HG03342 (cell line): Measurements from ENCODE around the gene RAB11FIP4.

Experiments used
- ATAC-seq: cut with Tn5 transposase; IDR thresholded peaks from one replicate; pipeline ENCODE4 v1.9.1; 2021; ENCODE audit warnings: mild to moderate bottlenecking, moderate library complexity; ENCODE audit not compliant: unreplicated experiment

The RAB11FIP4 gene

DNA sequence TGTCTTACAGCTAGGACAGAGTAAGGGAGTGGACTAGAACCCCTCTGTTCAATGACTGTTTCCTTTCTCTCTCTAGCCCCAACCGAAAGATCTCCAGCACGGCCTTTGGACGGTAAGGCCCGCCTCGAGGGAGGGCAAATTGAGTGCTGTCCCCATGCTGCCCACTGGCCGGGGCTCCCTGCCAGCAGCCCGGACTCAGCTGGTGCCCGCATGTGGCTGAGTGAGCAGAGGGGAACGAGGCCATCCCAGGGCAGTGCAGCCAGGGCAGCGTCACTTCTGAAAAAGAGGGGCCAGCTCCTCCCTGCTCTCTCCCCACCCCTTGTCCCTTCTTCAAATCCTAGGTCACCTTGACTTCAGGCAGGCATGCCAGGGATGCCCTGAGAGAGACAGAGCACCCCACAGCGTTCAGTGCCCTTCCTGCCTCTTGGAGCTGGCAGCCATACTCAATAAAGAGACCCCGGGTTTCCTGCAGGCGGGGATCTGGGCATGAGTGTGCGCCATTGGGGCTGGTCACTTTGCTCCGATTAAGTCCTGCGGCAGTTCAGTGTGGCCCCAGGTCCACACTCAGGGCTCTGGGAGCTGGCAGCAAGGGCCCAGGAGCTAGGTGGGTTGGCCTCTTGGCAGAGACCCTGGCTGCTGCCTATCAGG lies 130.9 kb downstream of the RAB11FIP4 start:
- no peak for ATAC-seq

DNA sequence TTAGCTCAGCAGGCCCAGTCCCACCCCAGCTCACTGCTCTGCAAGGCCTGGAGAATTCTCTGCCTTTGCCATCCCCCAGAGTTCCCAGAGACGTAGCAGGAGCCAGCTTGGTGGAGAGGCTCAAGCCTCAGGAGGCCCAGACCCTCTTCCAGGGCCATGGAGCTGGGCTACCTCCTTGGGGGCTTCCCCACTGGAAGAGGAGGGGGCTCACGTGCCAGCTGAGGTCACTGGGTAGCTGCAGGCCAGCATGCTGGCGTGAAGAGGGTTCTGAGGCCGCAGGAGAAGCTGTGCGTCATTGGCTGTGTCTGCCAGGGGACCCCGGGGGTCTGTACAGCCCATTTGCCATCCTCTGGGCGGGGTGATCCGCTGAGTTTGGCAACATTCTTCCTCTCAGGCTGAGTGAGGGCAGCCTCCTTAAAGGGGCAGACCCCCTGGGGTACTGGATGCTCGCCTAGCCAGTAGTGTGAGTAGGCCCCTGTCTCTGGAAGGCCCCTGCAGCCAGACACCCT lies 131.6 kb downstream of the RAB11FIP4 start:
- ATAC-seq = no peak

- ATAC-seq = no peak
Observed at GRCh38 chr17:31523862-31524730, 132.6 kb downstream of the RAB11FIP4 start.

- no peak for ATAC-seq
Observed at GRCh38 chr17:31524926-31525800, 133.7 kb downstream of the RAB11FIP4 start.

DNA sequence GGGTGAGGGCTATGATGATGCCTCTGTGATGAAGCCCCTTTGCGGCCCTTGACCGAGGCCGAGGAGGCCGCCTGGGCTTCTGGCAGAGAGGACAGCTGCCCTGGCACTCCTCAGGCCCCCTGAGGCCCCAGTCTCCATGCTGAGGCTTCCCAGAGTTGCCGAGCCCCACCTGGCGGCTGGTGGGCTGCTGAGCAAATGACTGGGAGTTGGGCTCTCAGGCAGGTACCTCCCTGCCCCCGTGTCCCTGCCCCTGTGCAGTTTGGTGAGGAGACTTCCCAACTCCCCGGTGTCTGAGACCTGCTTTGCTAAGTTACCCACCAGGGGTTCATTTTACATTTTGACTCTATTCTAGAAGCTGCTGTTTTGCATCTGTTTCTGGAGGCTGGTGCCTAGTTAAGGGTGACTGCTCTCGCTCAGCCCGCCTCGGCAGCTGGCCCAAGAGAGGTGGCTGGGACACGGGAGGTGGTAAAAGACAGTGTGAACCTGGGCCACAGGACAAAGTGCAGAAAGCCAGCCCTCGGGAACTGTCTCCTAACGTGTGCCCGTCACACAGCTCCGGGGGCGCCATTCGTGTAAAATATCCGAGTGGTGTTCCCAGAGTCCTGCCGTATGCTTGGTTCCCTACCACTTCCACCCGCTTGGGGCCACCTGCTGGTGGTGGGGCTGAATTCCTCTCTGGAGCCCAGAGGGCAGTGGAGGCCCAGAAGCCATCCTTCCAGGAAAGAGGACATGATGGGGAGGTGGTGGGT lies 134.5 kb downstream of the RAB11FIP4 start:
- no peak for ATAC-seq

DNA sequence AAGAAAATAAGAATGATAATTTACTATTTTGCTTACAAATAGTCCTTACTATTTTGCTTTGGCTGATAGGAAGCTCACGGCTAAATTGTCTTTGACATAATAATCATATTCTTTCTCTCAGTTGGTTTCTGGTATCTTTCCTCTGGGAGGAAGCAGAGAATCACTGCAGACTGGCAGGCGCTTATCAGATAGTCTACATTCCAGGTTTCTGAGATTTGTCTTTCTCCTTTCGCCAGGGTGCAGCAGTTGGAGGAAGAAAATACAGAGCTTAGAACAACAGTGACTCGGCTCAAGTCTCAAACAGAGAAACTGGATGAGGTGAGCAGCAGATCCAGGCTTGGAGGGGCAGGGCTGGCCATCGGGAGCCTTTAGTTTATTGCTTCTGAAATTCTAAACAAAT lies 136.1 kb downstream of the RAB11FIP4 start:
- no peak for ATAC-seq

DNA sequence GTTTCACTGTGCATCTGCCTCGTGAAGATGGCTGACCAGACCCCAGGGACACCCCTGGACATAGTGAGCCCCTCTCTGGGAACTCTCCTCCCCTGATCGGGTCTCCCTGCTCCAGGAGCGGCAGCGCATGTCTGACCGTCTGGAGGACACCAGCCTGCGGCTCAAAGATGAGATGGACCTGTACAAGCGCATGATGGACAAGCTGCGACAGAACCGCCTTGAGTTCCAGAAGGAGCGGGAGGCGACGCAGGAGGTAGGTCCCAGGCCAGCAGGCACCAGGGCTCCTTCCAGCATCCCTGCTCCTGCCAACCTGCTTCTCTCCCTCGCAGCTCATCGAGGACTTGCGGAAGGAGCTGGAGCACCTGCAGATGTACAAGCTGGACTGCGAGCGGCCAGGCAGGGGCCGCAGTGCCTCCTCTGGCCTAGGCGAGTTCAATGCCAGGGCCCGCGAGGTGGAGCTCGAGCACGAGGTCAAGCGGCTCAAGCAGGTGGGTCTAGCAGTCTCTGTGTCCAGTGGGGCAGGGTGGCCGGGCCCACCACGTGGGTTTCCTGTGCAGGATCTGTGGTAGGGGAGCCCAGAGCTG lies 136.9 kb downstream of the RAB11FIP4 start:
- no peak for ATAC-seq

DNA sequence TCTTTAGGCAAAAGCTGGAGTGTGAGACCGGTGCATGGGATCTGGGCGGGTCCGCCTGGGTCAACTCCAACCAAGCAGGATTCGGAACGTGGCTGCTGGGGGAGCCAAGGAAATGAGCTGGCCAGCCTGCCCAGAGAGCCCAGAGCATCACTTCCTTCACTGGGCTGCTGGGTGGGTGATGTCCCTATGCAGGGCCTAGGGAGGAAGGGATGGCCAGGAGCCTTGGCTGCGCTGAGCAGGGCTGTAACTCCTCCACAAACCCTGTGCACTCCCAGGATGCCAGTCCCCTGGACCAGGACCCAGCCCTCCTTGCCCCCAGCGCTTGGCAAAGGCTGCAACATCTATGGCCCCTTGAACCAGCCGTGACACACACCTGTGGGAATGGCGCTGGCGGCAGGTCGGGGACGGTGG lies 138.4 kb downstream of the RAB11FIP4 start:
- no peak for ATAC-seq

DNA sequence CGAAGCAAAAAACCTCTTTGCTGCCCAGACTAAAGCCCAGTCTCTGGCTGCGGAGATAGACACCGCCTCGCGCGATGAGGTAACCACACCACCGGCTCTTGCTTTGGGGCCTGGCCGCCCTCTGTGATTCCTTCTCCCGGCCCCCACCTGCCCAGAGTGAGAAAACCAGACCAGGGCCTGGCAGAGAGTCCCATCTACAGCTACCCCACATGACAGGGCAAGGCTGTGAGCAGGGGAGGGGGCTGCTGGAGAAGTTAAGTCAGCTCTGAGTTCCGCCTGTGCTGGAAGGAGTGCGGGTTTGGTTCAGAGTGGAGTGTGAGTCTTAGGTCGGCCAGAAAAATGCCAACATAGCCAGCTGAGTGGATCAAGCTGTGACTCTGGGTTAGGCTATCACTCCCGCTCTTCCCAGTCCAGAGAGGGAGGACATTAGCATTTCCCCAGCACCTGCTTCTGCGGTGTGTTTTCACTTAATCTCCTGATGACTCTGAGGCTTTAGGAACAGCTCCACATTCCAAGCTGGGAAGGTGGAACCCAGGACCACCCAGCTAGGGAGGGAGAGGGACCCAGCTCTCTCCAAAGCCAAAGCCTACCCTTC lies 139.0 kb downstream of the RAB11FIP4 start:
- ATAC-seq = no peak

DNA sequence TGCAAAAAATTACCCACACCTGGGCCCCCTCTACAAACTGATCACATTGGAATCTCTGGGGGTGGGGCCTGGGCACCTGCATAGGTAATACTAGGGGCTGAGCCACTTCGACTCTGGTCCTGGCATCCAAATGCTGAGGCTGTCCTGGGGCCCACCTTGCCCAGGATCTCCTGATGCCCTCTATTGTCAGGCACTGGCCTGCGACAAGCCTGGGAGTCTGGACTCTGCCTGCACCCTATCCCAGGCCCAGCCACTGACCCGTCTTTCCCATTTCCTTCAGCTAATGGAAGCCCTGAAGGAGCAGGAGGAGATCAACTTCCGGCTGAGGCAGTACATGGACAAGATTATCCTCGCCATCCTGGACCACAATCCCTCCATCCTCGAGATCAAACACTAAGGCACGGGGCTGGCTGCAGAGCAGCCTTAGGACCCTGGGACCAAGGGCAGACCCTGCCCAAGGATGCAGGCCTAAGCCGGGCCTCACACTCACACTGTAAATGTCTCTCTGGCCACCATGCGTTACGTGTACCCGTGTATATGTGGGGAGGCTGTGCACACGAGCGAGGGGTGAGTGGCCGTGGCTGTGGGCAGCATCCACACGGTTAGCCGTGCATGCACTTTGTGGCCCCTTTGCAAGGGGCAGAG lies 140.0 kb downstream of the RAB11FIP4 start:
- ATAC-seq = no peak

DNA sequence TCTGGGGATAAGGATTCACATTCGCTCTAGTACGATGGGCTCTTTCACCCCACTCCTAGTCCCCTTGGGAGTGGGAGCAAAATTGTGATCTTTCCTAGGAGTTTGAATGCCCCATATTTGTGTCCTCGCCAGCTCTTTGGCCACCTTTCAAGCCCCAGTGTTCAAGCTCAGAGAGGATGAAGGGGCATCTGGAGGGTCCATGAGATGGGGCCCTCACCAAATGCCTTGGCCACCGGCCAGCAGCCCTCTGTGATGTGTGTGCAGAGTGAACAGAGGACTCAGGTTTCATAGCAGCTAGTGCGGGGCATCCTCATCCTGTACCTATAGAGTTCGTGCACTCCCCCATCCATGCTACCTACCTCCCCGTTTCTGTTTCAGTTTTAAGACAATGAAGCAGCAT lies 140.6 kb downstream of the RAB11FIP4 start:
- ATAC-seq = no peak

DNA sequence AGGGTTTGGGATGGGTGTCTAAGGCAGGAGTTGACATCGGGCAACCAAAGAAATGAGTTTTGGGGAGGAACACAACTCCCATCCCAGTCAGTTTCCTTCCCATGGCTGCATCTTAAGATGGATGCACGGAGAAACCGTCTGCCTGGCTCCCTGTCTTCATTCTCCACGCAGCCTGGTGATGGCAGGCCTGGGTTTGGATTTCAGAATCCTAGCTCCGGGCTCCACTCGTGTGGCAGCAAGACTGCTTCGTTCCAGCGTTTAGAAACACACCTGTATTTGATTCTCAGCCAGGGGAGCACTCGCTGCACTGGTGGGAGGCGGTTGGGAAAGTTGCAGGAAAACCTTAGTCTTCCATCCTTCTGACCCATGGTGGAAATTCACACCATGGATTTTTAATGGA lies 141.1 kb downstream of the RAB11FIP4 start:
- no peak for ATAC-seq

- no peak for ATAC-seq
Observed at GRCh38 chr17:31533546-31534155, 142.2 kb downstream of the RAB11FIP4 start.

DNA sequence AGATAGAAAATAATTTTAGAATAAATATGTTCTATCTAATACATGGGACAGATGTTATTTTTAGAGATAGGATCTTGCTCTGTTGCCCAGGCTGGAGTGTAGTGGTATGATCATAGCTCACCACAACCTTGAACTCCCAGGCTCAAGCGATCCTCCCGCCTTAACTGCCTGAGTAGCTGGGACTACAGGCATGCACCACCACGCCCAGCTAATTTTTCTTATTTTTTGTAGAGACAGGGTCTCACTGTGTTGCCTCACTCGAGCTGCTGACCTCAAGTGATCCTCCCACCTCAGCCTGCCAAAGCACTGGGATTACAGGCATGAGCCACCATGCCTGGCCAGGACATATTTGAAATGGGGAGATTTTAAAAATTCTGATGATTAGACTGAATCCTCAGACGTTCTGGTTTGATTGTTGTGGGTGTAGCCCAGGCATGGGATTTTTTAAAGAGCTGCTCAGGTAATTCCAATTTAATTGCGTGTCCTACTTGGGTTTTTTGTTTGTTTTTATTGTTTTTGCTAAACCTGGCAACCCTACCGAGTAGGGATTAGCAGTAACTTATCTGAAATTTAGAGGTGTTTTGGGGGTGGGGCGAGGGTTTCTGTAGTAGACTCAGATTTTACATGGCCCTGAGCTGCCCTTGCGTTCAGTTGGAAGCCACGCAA lies 142.9 kb downstream of the RAB11FIP4 start:
- ATAC-seq = no peak

DNA sequence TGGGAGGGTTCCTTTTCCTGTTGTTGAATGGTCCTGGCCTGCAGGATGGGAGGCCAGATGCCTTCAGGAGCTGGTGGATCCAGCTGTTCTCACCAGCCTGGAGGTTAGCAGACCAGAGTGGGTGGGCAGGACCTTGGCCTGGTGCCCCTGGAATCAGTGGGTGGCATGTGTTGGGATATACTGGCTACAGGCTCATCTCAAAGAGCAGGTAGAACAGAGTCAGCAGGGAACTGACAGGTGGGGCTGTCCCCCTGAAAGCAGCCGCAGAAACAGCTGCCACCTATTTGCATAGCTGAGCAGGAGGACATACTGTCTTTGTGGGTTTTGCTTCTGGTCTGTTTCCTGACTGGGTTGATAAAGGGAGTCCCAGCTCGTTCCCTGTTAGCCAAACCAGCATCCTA lies 144.1 kb downstream of the RAB11FIP4 start:
- peak; percentile 71 for ATAC-seq

GRCh38 chr17:31536451-31536850 lies 145.0 kb downstream of the RAB11FIP4 start:
- ATAC-seq = no peak

DNA sequence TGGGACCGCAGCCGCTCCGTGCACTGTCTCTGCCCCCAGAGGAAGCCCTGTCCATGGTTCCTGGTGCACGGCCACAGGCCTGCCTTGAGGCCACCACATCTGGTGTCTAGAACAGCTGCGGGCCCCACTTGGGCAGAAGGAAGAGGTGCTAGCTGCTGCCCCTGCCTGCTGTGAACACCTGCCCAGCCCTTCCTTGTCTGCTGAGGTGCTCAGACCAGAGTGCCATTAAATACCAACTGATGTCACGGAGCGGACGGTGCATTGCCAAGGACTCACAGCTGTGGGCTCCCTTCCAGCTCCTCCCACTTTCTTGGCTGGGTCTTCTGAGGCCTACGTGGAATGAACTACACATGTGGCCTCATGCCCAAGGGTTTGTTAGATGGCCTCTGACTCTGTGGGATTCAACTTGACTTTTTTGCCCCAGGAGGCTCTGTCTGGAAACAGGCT lies 146.1 kb downstream of the RAB11FIP4 start:
- ATAC-seq = no peak

- ATAC-seq = peak; percentile 47
Observed at GRCh38 chr17:31538080-31538762, 146.7 kb downstream of the RAB11FIP4 start.
